ENCODE results near the gene DGKI.

DGKI gene

DNA sequence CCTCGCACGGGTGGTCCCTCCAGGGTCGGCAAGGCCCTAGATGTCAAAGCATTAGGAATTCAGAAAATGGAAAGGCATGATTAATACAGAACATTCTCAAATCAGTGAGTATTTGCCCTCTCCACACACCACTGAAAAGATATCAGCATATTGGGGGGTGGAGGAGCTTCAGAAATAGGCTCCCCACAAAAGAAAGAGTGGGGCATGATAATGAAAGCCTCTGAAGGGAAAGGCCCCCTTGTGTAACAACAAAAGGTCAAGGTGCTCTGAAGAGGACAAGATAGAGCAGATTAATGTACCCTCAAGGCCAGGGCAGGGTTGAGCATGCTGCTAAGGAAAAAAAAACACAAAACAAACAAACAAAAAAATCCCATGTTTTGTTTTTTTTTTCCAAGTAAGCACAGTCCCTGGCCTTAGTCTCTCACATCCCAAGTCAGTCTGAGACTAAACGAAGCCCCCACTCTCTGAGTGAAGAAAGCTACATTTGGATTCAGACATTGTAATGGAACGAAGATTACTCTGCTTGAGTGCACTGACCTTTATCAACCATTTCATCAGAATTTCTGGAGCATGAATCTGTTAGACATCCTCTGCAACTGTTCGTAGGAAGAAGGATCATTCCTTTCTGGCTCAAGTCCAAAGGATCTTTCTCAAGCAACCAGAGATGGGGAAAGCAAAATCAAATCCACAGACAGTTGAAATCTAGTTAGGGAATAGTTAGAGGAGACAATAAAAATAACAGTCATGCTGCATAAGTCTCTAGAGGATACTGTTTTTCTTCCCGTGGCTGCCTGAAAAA, 27.4 kb upstream of the DGKI start:
- in situ Hi-C loops (cut with HindIII; ENCODE audit: low sequenced_read_pairs), result no loop called here

DNA sequence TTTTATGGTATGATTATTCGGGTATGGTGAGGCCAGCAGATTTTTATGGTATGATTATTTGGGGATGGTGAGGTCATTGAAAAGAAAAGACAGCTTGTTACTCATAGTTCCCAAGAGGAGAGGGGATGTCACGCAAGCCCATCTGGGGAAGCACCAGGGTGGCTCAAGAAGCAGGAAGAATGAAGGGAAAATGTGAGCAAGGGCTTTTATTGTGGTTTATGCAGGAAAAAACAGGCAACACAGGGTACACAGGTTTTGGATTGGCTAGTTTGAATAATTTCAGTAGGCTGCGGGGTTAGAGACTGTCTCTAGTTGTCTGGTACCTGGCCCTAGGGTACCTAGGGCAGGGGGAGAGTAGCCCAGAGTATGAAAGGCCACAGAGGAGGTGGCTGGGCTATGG, 26.8 kb upstream of the DGKI start:
- in situ Hi-C loops (cut with HindIII; ENCODE audit: low sequenced_read_pairs), result no loop called here

DNA sequence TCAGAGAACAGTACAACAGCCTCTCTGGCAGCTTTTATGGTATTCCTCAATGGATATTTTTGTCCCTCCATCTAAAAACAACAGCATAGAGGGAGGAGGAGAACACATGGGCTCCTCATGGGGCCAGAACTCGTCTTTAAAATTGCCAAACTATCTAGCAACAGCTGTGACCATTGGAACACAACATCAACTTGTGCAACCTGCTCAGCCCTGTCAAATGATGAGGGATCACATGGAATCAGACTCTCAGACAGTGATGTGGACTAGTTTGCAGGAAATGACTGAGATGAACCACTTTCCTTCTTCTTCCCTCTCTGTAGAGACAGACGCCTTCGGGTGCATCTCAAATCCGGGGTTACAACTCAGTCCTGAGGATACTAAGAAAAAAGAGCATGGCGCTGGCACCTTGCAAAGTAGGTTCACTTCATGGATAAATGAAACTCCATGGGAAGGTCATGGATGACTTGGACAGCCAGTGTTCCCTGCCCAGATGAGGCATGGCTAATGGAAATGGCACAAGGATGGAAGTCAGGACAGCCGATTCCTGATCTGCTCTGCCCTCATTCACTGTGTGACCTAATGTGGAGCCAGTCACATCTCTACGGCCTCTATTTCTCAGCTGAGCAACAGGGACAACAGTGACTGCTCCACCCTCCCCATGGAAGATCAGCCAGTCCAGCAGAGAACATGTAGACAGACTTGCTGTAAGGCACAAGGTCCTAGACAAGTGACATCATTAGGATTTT, 24.6 kb upstream of the DGKI start:
- in situ Hi-C loops (cut with HindIII; ENCODE audit: low sequenced_read_pairs), result no loop called here

DNA sequence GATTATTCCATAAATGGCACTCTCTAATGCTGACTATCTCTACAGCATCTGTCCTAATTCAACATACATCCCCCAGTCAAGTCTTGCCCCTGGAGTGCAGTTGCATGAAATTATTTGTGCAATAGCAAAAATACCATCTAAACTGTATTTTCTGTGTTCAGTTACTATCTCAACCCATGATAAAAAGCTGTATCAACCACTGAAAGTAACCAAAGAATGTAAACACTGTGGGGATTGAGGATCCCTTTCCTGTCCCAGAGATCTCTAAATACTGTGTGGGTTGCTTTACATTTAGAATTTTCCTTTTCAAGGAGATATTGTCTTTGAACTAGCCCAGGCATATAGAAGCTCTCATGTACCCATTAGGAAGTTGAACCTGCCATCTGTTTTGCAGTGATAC, 23.9 kb upstream of the DGKI start:
- in situ Hi-C loops (cut with HindIII; ENCODE audit: low sequenced_read_pairs), result no loop called here

DNA sequence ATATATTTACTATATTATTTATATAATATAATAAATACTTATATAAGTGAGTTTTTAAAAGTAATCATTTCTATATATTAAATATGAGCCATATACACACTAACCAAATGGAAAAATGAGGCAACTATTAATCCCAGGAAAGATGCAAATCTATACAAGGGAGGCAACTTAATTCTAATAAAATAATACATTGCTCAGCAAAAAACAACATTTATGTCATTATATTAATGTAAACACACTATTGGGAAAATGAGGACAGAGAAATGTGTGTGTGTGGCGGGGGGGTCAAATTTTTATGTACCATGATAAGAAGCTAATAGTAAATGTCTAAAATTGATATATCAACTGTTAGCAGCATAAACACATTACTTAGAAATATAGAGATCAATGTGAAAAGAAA, 23.3 kb upstream of the DGKI start:
- in situ Hi-C loops (cut with HindIII; ENCODE audit: low sequenced_read_pairs), result no loop called here

DNA sequence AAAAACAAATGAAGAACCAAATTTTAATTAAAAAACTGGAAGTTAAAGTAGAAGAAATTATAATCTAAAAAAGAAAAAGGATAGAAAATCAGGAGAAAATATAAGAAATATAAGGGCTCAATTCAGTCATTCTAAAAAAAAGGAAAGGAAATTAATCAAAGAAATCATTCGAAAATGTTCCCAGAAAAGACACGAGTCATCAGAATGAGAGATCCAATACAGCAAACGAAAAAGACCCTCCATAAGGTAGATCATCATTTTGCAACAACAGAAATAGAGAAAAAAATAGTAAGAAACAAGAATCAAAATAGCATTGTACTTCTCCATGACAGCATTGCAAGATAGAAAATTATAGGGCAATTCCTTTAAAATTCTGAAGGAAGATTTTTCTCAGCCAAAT, 22.5 kb upstream of the DGKI start:
- in situ Hi-C loops (cut with HindIII; ENCODE audit: low sequenced_read_pairs), result no loop called here

DNA sequence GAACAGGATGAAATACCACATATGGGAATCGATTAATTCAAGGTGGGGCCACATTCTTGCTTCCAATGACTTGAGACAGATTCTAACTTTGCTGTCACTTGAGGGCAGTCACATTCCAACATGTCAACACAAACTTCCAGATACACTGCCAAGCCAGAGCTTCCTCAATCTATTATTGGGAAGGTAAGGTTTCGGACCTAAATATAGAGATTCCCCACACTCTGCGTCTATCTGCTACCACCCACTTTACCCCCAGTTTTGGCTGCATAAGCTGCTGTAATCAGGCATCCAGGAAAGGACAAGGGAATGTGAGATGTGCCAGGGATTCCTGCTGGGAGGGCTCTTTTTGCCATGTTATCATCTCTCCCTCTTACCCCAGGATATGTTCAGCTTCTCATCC, 20.5 kb upstream of the DGKI start:
- in situ Hi-C loops (cut with HindIII; ENCODE audit: low sequenced_read_pairs), result no loop called here

DNA sequence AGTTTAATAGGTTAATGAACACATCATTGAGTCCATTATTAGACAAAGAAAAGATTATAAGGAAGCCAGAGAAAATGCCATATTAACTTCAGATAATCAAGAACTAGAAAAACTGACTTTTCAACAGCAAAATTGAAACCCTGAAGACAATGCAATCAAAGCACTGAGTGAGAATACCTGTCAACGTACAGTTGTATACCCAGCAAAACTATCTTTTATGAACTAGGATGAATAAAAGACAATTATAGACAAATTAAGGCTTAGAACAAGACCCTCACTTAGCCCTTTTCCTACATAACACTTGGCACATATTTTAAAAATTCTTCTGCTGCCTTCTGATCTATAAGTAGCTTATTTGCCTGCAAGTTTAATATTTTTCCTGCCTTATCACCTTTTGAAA, 19.0 kb upstream of the DGKI start:
- in situ Hi-C loops (cut with HindIII; ENCODE audit: low sequenced_read_pairs), result no loop called here

DNA sequence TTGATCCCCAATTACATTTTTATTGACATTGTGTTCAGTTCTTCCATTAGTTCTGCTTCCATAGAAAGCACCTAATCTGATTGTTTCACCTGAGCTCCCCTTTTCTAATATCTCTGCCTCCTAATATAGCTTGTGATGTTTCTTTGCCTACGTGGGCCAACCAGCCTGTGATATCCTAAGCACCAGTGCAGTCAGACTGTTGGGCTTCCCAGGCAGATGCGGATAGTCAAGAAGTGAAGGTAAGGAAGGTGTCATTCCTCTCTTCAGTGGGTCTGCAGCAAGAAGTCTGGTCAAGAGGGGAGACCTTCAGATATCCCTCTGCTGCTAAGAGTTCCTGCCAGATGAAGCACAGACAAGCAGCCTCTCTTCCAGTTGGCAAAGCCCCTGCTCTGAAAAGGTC, 16.2 kb upstream of the DGKI start:
- in situ Hi-C loops (cut with HindIII; ENCODE audit: low sequenced_read_pairs), result no loop called here

DNA sequence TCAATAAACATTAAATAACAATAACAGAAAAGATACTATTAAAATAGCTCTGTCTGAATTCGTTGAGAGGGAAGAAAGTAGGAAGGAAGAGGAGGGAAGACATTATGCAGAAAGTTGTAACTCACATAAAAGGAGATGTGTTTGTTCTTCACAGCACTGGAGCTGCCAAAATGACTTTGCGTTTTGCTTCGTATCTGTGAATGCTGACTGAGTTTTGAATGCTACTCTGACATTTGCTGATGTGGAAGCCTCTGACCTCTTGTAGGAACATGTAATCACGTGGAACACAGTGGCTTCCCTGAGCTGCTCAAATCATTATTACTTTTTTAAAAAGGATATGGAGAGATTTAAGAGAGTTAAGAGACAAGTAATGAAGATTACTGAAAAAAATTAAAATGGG, 15.6 kb upstream of the DGKI start:
- in situ Hi-C loops (cut with HindIII; ENCODE audit: low sequenced_read_pairs), result no loop called here

DNA sequence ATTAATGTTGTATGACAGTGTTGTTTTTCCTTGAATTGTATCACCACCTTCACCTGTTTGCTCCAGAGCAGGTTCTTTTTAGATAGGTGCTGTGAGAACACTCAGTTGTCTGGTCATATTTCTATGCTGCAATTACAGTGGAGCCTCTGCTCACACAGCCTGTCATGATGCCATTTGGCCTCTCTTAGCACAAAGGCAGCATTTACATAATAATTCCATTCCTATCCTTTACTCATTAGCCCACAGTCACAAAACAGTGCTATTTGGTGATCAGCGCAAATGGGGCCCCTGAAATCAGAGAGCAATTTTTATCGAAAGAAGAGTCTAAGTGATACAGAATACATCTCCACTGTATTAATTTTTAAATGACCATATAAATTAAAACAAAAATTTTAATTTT, 13.8 kb upstream of the DGKI start:
- in situ Hi-C loops (cut with HindIII; ENCODE audit: low sequenced_read_pairs), result no loop called here

DNA sequence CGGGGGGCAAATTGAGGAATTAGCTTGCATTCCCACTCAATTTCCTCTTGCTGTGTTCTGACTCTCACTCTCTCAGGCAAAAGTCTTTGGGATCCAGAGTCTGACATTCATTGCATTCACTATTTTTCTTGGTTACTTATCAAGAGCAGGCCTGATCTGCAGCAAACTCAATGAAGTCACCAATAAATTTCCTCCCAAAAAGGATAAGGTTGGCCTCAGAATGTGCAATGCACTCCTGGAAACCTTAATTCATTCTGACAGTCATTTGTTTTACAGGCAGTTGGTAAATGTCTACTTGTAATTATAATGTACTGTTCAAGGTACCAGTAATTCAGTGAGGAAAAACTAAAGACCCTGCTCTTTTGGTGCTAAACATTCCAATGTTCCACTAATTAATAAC, 6.3 kb upstream of the DGKI start:
- in situ Hi-C loops (cut with HindIII; ENCODE audit: low sequenced_read_pairs), result no loop called here

DNA sequence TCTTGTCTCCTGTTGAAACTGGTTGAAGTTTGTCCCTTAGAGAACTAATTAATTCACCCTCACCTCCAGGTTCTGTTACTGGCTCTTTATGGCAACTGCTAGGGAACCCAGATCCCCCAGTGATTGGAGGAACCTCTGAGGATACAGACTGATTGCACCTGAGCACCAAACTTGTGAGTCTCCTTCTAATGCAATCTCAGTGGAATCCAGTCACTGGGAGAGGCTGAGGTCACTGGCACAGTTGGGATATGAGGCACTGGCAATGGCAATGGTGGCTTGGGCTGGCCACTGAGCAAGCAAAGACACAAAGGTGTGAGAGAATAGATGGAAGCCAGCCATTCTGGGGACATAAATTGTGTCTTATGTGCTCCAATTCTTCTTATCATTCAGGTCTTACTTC, 5.3 kb upstream of the DGKI start:
- in situ Hi-C loops (cut with HindIII; ENCODE audit: low sequenced_read_pairs), result no loop called here

DNA sequence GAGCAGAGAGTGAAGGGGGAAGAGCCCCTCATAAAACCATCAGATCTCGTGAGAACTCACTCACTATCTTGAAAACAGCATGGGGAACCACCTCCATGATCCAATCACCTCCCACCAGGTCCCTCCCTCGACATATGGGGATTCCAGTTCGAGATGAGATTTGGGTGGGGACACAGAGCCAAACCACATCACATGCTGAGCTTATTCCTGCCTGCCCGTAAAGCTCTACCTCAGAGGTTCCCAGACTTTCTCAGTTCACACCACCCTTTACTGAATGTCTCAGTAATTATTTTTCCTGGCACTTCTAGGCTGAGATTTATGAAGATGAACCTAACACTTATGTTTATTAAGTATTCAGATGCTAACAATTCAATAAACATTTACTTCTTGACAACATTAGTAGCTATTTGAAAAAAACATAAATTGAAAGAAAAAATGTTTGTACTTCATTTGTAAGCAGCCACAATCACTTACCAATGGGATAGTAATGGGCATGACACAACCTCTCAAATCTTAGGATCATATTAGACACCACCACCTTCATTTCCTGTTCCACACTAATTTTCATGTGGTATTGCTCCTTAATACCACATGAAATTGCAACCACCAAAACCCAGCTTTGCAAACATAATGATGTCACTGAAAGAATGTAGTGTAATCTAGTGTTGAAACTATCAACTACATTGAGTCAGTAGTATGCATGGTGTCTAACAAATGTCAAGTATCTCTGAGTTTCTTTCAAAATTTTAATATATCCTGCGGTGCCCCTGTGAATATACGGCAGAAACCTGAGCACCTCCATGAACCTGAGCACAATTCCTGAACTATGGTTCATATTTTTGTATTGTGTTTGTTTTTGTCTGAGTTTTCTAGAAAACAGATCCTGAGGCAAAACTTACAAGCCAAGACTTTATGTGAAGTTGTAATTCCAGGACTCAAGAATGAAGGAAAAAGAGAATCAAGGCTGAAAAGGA, 4.5 kb upstream of the DGKI start:
- in situ Hi-C loops (cut with HindIII; ENCODE audit: low sequenced_read_pairs), result no loop called here

DNA sequence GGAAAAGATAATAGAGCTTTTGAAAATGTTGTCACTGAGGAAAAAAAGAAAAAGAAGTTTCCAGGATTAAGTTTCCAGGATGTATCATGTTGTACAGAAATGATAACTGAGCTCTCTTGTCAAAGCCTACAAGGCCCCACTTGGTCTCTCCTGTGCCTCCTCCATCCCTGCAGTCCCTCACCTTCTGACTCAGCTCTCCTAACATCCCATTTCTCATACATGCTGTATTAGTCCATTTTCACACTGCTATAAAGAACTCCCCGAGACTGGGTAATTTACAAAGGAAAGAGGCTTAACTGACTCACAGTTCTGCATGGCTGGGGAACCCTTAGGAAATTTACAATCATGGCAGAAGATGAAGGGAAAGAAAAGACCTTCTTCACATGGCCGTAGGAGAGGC, 3.8 kb upstream of the DGKI start:
- in situ Hi-C loops (cut with HindIII; ENCODE audit: low sequenced_read_pairs), result no loop called here

DNA sequence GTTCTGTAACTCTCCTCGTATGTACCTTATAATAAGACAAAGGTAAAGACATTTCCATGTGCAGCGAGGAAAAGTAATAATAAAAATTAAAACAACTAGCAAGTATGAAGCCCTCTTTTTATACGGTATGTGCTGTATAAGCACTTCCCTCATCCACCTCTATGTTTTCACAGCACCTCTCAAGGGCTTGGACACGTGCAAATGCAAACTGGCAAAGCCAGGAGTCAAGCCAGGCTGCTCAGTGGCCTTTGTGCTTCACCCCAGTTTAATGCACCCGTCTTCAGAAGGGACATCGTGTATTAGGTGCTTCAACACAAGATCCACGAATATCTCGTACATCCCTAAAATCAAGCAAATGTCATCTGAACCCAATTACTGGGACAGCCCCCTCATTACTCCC, 1.3 kb upstream of the DGKI start:
- in situ Hi-C loops (cut with HindIII; ENCODE audit: low sequenced_read_pairs), result no loop called here

DNA sequence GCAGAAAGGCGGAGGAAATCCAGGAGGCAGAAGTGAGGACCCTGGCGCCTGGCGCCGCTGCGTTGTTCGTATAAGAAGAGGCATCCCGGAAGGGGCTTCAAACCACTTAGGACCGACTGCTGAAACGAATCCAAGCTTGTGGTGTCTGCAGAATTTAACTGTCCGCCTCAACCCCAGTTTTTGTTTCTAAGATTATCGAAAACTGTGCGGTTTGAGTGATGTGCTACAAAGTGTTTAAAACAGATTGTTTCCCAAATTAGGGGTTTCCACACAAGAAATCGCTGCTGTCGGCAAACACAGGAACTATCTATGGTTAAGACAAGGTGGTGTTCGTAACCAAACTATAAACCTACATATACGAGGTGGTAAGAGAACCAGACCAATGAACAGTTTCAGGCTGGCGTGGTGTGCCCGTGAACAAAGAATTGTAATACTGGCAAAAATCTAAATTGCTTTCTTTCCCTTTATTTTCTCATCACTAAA, 835 bp upstream of the DGKI start:
- in situ Hi-C loops (cut with HindIII; ENCODE audit: low sequenced_read_pairs), result no loop called here

DNA sequence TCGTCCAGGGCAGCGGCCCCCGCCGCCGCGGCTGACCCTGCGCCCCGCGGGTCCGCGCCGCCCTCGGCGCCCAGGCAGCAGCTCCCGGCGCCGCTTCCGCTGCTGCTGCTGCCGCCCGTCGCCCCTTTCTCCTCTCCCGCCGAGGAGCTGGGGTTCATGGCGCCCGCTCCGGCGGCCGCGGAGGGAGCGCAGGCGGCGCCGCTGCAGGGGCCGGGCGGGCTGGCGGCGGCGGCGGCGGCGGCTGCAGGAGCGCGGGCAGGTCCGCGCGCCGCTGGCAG, 286 bp downstream of the DGKI start:
- in situ Hi-C loops (cut with HindIII; ENCODE audit: low sequenced_read_pairs), result no loop called here

DNA sequence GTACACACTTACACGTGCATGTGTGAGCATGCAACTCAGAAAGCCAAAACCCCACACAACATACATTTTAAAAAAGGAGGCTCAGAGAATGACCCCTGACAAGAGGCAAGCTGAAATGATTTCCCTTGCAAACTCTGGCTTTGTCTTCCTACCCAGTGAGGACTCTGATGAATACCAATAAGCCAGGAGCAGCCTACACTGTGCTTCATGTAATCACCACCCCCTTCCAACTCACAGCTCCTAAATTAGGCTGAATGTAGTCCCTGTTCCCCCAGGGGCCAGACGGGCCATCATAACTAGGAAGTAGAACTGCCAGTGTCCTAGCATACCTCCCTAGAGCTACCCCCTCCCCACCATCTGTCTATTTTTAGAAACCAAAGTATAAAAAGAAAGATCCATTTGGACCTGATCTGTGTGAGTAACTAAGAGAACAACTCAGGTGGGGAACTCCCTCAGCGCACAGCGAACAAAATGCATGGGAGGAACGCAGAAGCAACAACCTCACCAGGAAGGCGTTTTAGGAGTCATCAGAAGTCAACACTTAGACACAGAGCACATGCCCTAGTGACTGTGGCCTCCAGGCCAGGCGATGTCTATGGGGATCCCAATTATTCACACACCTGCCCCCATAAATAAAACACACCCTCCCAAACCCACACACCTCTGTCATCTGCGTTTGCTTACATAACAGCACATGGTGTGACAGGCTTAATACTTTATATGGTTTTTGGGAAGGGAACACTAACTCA, 1.9 kb downstream of the DGKI start:
- in situ Hi-C loops (cut with HindIII; ENCODE audit: low sequenced_read_pairs), result no loop called here

DNA sequence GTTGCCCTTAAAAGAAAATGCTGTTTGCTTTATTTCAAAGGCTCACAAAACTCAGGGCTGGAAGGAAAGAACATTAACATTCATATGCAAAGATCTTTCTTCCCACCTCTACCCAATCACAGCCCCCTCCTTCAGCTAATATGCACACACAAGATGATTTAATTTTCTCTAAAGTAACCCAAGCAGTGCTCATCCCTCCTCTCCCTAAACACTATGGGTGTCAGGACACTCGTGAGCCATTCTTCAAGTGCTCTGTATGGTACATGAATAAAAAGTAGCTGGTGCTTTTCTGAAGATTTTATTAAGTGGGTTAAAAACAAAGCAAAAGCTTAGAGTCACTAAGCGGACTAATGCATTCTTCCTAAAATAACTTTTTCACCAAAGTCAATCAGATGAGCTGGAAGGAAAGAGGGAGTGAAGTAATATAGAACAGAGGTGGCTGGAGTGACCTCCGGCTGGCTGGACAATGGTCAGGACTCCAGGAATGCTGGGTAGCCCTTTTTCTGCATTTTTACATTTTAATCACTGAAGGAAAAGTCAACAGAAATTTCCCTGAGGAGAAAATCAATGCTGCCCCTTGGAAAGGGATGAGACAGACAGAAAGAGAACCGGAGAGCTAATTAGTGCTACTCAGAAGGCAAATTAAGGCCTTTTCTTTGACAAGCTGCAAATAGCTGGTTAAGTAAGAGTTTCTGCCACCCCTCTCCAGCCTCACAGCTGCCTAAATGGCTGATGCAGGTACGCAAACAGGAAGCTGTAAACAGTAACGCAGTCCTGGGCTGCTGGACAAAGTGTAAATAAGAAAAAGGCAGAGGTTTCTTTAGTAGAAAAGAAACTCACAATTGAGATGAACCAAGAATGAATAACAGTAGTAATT, 6.6 kb downstream of the DGKI start:
- in situ Hi-C loops (cut with HindIII; ENCODE audit: low sequenced_read_pairs), result no loop called here

All from endothelial cell of hepatic sinusoid (primary cell).